Mesendoderm (in vitro differentiated cells): Measurements from ENCODE around the gene LSM5.

ENCODE experiments used
- DNase-seq: peaks from one replicate; pipeline ENCODE4 v3.0.0; 2013
- H2AK5ac ChIP-seq: 2 replicates; pipeline ENCODE4 v1.6.1; 2013; ENCODE audit warnings: low read length, inconsistent platforms
- H2BK120ac ChIP-seq: 2 replicates; pipeline ENCODE4 v1.6.1; 2013; ENCODE audit warnings: low read depth, mild to moderate bottlenecking, low read length, moderate library complexity, mixed read lengths
- H2BK15ac ChIP-seq: replicated peaks from 2 replicates; pipeline ENCODE4 v1.6.1; 2013; ENCODE audit warnings: low read depth, mild to moderate bottlenecking, moderate library complexity
- H2BK5ac ChIP-seq: 2 replicates; pipeline ENCODE4 v1.6.1; 2013; ENCODE audit warnings: low read length, inconsistent platforms
- H3K18ac ChIP-seq: 2 replicates; pipeline ENCODE4 v1.6.1; 2013; ENCODE audit warnings: mild to moderate bottlenecking, low read length, mixed read lengths
- H3K23ac ChIP-seq: one replicate; pipeline ENCODE4 v1.6.1; 2013; ENCODE audit warnings: low read length
- H3K27ac ChIP-seq: 2 replicates; pipeline ENCODE4 v1.5.1; 2013; ENCODE audit warnings: low read depth, mild to moderate bottlenecking, inconsistent platforms, low read length, moderate library complexity
- H3K27me3 ChIP-seq: 2 replicates; pipeline ENCODE4 v1.6.1; 2013; ENCODE audit warnings: low read length, control low read depth, mild to moderate bottlenecking, inconsistent platforms; ENCODE audit not compliant: insufficient read depth, poor library complexity
- H3K36me3 ChIP-seq: 2 replicates; pipeline ENCODE4 v1.6.1; 2013; ENCODE audit warnings: low read length, inconsistent platforms; ENCODE audit not compliant: control insufficient read depth, insufficient read depth
- H3K4ac ChIP-seq: one replicate; pipeline ENCODE4 v1.6.1; 2013; ENCODE audit warnings: low read depth, mild to moderate bottlenecking, low read length, moderate library complexity
- H3K4me1 ChIP-seq: 2 replicates; pipeline ENCODE4 v1.6.1; 2013; ENCODE audit warnings: low read depth, low read length, inconsistent platforms; ENCODE audit not compliant: control insufficient read depth
- H3K4me2 ChIP-seq: 2 replicates; pipeline ENCODE4 v1.6.1; 2013; ENCODE audit warnings: low read length
- H3K4me3 ChIP-seq: 2 replicates; pipeline ENCODE4 v1.5.1; 2013; ENCODE audit warnings: mild to moderate bottlenecking, low read length
- H3K56ac ChIP-seq: one replicate; pipeline ENCODE4 v1.6.1; 2013; ENCODE audit warnings: low read length
- H3K79me1 ChIP-seq: 2 replicates; pipeline ENCODE4 v1.6.1; 2013; ENCODE audit warnings: low read length, inconsistent platforms
- H3K79me2 ChIP-seq: 2 replicates; pipeline ENCODE4 v1.6.1; 2013; ENCODE audit warnings: mild to moderate bottlenecking, low read length; ENCODE audit not compliant: control insufficient read depth, insufficient read depth
- H3K9ac ChIP-seq: 2 replicates; pipeline ENCODE4 v1.6.1; 2013; ENCODE audit warnings: low read length, inconsistent platforms
- H4K5ac ChIP-seq: one replicate; pipeline ENCODE4 v1.6.1; 2013; ENCODE audit warnings: low read length
- H4K8ac ChIP-seq: one replicate; pipeline ENCODE4 v1.6.1; 2013; ENCODE audit warnings: low read depth, mild to moderate bottlenecking, control low read depth, low read length, moderate library complexity
- WGBS: extraction: QIAGEN DNeasy Blood & Tissue Kit; methylation state at CpG from one replicate; pipeline ENCODE4 v1.1.7; 2013; ENCODE audit warnings: low lambda C conversion rate, missing lambda C conversion rate; ENCODE audit not compliant: insufficient coverage; ENCODE audit errors: extremely low coverage; 5-methylcytosine and 5-hydroxymethylcytosine counted together

Gene LSM5

GRCh38 chr7:32535162-32535702 is 45.1 kb upstream of the LSM5 start:
- no peak overlapping the region for H3K18ac ChIP-seq
- H3K56ac ChIP-seq, result no peak overlapping the region
- H3K27me3 ChIP-seq, result no peaks in the 10 kb centered on the region
- H3K79me2 ChIP-seq, result peaks cover 2% of the 10 kb centered on the region
- H2BK15ac ChIP-seq, result no peak overlapping the region
- H2BK5ac ChIP-seq, result no peak overlapping the region
- no peaks in the 10 kb centered on the region for H3K36me3 ChIP-seq
- peaks cover 8% of the 10 kb centered on the region for H3K79me1 ChIP-seq
- no peak overlapping the region for H4K8ac ChIP-seq
- WGBS, result no CpG with 5 or more reads among the region's 4 CpGs
- no peak overlapping the region for H4K5ac ChIP-seq
- H2AK5ac ChIP-seq, result no peak overlapping the region
- H3K4ac ChIP-seq, result no peak overlapping the region
- H3K4me2 ChIP-seq, result no peak overlapping the region
- H3K4me3 ChIP-seq, result no peak overlapping the region
- H3K27ac ChIP-seq, result no peak overlapping the region
- no peak overlapping the region for H2BK120ac ChIP-seq
- no peak overlapping the region for H3K23ac ChIP-seq
- H3K4me1 ChIP-seq, result no peaks in the 10 kb centered on the region
- no peak overlapping the region for H3K9ac ChIP-seq
- DNase-seq, result no peak

GRCh38 chr7:32533276-32534029 is 43.3 kb upstream of the LSM5 start:
- no peak overlapping the region for H2BK120ac ChIP-seq
- H3K27me3 ChIP-seq, result no peaks in the 10 kb centered on the region
- H4K8ac ChIP-seq, result no peak overlapping the region
- no peaks in the 10 kb centered on the region for H3K4me1 ChIP-seq
- H2BK15ac ChIP-seq, result no peak overlapping the region
- no peak overlapping the region for H2AK5ac ChIP-seq
- peaks cover 2% of the 10 kb centered on the region for H3K79me2 ChIP-seq
- peaks cover 11% of the 10 kb centered on the region for H3K79me1 ChIP-seq
- no peak overlapping the region for H3K18ac ChIP-seq
- no CpG with 5 or more reads among the region's 8 CpGs for WGBS
- no peak overlapping the region for H3K56ac ChIP-seq
- no peaks in the 10 kb centered on the region for H3K36me3 ChIP-seq
- no peak overlapping the region for H3K4me3 ChIP-seq
- H4K5ac ChIP-seq, result no peak overlapping the region
- H3K4ac ChIP-seq, result no peak overlapping the region
- no peak overlapping the region for H3K27ac ChIP-seq
- no peak for DNase-seq
- no peak overlapping the region for H3K4me2 ChIP-seq
- no peak overlapping the region for H2BK5ac ChIP-seq
- no peak overlapping the region for H3K9ac ChIP-seq
- no peak overlapping the region for H3K23ac ChIP-seq

- Histone ChIP-seq H2BK5ac (no peak overlapping the region), H3K4me2 (no peak overlapping the region), H3K9ac (no peak overlapping the region), H2BK15ac (no peak overlapping the region), H3K18ac (no peak overlapping the region), H4K8ac (no peak overlapping the region), H3K27me3 (no peaks in the 10 kb centered on the region), H3K4ac (no peak overlapping the region), H3K36me3 (no peaks in the 10 kb centered on the region), H3K56ac (no peak overlapping the region), H3K23ac (no peak overlapping the region), H4K5ac (no peak overlapping the region), H2AK5ac (no peak overlapping the region), H3K79me1 (peaks cover 14% of the 10 kb centered on the region), H3K27ac (no peak overlapping the region), H3K4me1 (no peaks in the 10 kb centered on the region), H3K79me2 (peaks cover 2% of the 10 kb centered on the region), H2BK120ac (no peak overlapping the region), H3K4me3 (no peak overlapping the region)
- no CpG with 5 or more reads among the region's 5 CpGs for WGBS
- DNase-seq, result no peak
Measured at GRCh38 chr7:32532716-32533115, 42.5 kb upstream of the LSM5 start.

- no peak overlapping the region for H3K9ac ChIP-seq
- no peak overlapping the region for H3K4me2 ChIP-seq
- H3K27me3 ChIP-seq, result no peaks in the 10 kb centered on the region
- no peak overlapping the region for H2AK5ac ChIP-seq
- peaks cover 14% of the 10 kb centered on the region for H3K79me1 ChIP-seq
- no peak overlapping the region for H2BK120ac ChIP-seq
- H3K79me2 ChIP-seq, result peaks cover 2% of the 10 kb centered on the region
- H3K18ac ChIP-seq, result no peak overlapping the region
- H3K23ac ChIP-seq, result no peak overlapping the region
- no peak for DNase-seq
- no peak overlapping the region for H2BK15ac ChIP-seq
- no peak overlapping the region for H3K27ac ChIP-seq
- no peak overlapping the region for H3K4me3 ChIP-seq
- no peak overlapping the region for H3K4ac ChIP-seq
- no peak overlapping the region for H4K5ac ChIP-seq
- H4K8ac ChIP-seq, result no peak overlapping the region
- no peak overlapping the region for H3K56ac ChIP-seq
- WGBS, result no CpG with 5 or more reads among the region's 3 CpGs
- H3K36me3 ChIP-seq, result no peaks in the 10 kb centered on the region
- H2BK5ac ChIP-seq, result no peak overlapping the region
- no peaks in the 10 kb centered on the region for H3K4me1 ChIP-seq
Measured at GRCh38 chr7:32532086-32532485, 41.9 kb upstream of the LSM5 start.

GRCh38 chr7:32531402-32531801 is 41.2 kb upstream of the LSM5 start:
- H2AK5ac ChIP-seq, result no peak overlapping the region
- H4K5ac ChIP-seq, result no peak overlapping the region
- no peak overlapping the region for H3K56ac ChIP-seq
- no peak overlapping the region for H2BK15ac ChIP-seq
- no peaks in the 10 kb centered on the region for H3K27me3 ChIP-seq
- H3K9ac ChIP-seq, result no peak overlapping the region
- no peak overlapping the region for H3K4ac ChIP-seq
- no peaks in the 10 kb centered on the region for H3K4me1 ChIP-seq
- H3K36me3 ChIP-seq, result no peaks in the 10 kb centered on the region
- no peak overlapping the region for H4K8ac ChIP-seq
- H2BK120ac ChIP-seq, result no peak overlapping the region
- H3K18ac ChIP-seq, result no peak overlapping the region
- no peak overlapping the region for H3K23ac ChIP-seq
- H3K4me2 ChIP-seq, result no peak overlapping the region
- DNase-seq, result no peak
- H3K79me2 ChIP-seq, result peaks cover 2% of the 10 kb centered on the region
- H3K4me3 ChIP-seq, result no peak overlapping the region
- no CpG with 5 or more reads among the region's 13 CpGs for WGBS
- H3K27ac ChIP-seq, result no peak overlapping the region
- peaks cover 14% of the 10 kb centered on the region for H3K79me1 ChIP-seq
- H2BK5ac ChIP-seq, result no peak overlapping the region

- Histone ChIP-seq H3K4me3 (no peak overlapping the region), H2AK5ac (no peak overlapping the region), H2BK15ac (no peak overlapping the region), H3K23ac (no peak overlapping the region), H3K4ac (no peak overlapping the region), H2BK120ac (no peak overlapping the region), H4K8ac (no peak overlapping the region), H3K4me2 (no peak overlapping the region), H3K27me3 (no peaks in the 10 kb centered on the region), H3K27ac (no peak overlapping the region), H3K56ac (no peak overlapping the region), H4K5ac (no peak overlapping the region), H3K9ac (no peak overlapping the region), H2BK5ac (no peak overlapping the region), H3K36me3 (no peaks in the 10 kb centered on the region), H3K18ac (no peak overlapping the region), H3K4me1 (no peaks in the 10 kb centered on the region), H3K79me2 (no peaks in the 10 kb centered on the region), H3K79me1 (peaks cover 6% of the 10 kb centered on the region)
- no CpG with 5 or more reads among the region's 4 CpGs for WGBS
- DNase-seq, result peak; percentile 11
Measured at GRCh38 chr7:32525839-32526238, 35.7 kb upstream of the LSM5 start.
